ENCODE results near the gene THSD4.

DNA sequence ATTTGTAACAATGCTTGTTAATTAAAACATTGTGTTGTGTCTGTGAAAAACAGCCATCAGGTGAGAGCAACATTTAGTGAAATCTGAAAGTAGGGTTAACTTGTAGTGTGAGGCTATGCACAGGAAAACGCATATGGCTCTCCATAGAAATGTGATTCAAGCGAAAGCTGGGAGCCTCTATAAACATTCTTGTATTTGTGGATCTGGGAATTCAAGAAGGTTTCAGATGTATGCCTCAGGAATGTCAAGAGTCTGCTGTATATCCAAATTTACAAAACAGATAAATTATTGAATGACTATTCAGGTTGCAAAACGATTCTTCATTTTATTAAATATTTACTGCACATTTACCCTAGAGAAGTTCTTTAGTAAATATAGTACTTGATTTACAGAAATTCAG, 166.0 kb downstream of the THSD4 start:
- TF ChIP-seq, protein P1, sequence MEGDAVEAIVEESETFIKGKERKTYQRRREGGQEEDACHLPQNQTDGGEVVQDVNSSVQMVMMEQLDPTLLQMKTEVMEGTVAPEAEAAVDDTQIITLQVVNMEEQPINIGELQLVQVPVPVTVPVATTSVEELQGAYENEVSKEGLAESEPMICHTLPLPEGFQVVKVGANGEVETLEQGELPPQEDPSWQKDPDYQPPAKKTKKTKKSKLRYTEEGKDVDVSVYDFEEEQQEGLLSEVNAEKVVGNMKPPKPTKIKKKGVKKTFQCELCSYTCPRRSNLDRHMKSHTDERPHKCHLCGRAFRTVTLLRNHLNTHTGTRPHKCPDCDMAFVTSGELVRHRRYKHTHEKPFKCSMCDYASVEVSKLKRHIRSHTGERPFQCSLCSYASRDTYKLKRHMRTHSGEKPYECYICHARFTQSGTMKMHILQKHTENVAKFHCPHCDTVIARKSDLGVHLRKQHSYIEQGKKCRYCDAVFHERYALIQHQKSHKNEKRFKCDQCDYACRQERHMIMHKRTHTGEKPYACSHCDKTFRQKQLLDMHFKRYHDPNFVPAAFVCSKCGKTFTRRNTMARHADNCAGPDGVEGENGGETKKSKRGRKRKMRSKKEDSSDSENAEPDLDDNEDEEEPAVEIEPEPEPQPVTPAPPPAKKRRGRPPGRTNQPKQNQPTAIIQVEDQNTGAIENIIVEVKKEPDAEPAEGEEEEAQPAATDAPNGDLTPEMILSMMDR (IDR thresholded peaks at IDR 0.05) = no peak
- TF ChIP-seq POLR2A (IDR thresholded peaks at IDR 0.05) = no peak
